Endometrium (tissue), 2 donors: ENCODE measurements around the gene MED8.

Source experiments
- FAIRE-seq: peaks from 2 replicates; lab custom pipeline; 2012; peaks lifted over from hg19 to GRCh38; lab: Jason Lieb, UNC
- donor health status: control.
- donor health status: control.

Gene MED8

DNA sequence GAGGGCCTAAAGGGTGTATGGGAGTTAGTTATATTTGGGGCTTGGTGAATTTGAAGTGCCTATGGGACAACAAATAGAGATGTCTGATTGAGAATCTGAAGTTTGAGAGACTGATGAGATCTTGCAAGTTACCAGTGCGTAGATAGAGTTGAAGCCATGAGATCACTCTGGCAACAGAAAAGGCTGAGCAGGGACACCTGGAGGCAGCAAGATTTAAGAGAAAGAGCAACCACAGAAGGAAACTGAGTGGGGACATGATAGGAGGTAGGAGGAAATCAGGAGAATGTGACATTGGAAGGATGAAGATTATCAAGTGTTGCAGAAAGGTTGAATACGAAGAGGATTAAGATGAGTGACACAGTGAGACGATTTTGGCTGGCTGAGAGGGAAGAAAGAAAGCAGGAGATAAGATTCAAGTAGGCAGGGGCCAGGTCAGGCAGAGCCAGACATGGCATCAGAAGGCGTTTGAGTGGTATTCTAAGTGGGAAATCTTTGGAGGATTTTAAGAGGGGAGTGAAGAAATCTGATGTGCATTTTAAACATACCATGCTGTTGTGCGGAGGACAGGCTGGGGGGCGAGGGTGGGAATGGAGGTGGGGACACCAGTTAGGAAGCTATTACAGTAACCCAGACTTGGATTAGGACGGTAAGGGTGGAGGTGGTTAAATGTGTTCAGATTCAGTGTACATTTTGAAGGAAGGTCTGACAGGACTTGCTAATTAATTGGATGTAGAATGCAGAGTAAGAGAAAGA lies 55.0 kb downstream of the MED8 start:
- no peak for FAIRE-seq
